CD1c-positive myeloid dendritic cell (primary cell): Measurements from ENCODE around the gene HOXA4.

Source experiments
- DNase-seq: peaks from one replicate; pipeline ENCODE4 v3.0.0-alpha.2; 2016; ENCODE audit errors: extremely low spot score

The HOXA4 gene

GRCh38 chr7:27158436-27159265, 28.1 kb upstream of the HOXA4 start:
- no peak for DNase-seq

DNA sequence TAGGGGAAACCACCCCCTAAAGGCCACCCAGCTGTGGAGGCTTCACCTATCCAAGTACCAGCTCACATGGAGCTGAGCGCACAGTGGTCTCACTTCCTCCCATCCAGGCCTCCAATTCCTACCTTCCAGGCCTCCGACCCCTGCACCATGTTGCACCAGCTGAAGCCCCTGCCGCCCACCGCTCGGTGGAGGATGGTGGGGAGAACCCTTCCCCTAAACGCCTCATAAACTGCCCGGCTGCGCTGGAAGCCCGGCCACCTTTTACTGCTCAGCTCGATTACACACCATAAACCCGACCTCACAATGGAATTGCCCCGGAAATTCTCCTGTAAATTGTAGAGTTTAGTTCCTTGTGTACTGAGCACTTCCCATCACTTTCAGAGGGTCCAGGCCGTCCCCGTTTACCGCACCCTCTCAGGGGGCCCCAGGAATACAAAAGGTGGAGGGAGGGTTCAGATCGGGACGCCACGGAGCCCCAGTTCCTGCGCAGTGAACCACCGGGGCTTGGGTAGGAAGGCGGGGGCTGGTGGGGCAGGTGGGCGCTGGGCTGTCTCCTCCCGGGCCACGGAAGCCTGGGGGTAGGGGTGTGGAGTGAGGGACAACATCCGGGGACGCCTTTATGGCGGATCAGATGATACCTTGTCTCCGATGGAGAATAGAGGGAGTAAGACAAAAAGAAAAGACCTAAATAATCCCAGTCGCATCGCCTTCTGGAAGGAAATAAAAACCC, 27.3 kb upstream of the HOXA4 start:
- DNase-seq, result no peak

DNA sequence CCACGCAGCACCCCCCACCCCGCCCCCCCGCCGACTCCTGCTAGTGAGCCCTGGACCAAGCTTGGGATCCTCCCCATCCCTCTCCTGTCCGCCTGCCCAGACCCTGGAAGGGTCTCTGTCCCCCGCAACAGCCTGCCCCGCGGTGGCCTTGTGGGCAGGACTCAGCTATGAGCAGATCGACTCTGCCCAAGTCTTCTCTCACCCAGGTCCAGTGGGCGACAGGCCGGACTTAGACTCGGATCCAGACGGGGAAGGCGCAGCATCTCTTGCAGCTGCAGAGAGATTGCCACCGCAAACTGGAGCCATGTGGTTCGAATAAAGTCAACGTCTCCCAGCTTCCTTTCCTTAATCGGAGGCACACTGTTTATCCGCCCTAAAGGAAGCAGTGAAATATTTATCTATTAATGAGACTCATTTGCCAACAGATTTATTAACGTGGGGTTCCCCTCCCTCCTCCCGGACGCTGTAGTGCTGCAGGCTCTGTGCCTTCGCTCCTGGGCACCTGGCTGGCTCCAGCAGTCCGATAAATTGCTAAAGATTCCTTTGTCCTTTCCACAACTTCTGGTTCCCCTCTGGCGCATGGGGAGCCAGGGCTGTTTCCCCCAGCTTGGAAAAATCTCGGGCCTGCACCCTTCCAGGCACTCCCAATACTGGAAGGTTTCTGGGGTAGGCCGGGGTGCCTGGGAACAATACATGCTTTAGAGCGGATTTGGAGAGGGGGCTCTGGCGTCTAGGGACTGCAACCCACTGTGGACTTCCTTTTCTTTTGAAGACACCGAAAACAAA, 26.6 kb upstream of the HOXA4 start:
- no peak for DNase-seq

- DNase-seq, result no peak
Measured at GRCh38 chr7:27156508-27156898, 25.9 kb upstream of the HOXA4 start, which contains the start of gene HOXA7. Gene HOXA7, minus strand, starts transcription at chr7:27156675. Its CDS starts 130 bp downstream, at chr7:27156545.

DNA sequence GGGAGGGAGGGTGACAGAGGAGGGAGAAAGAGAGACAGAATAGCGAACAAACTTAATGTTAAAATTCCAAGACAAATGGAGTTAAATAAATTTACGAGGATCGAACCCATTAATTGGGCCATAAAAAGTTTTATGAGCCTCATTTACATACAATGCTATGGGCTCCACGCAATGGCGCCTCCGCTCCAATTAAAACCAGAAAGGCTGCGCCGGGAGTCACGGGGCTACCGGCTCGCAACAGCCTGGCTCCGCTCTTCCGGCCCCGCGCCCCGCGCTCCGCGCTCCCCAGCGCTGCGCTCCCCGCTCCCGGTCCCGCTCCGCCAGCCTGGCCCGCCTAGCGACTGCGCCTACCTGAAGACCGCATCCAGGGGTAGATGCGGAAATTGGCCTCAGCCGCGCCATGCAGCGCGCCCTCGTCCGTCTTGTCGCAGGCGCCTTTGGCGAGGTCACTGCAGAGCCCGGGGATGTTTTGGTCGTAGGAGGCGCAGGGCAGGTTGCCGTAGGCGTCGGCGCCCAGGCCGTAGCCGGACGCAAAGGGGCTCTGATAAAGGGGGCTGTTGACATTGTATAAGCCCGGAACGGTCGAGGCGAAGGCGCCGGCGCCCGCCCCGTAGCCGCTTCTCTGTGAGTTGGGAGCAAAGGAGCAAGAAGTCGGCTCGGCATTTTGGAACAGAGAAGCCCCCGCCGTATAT, 25.4 kb upstream of the HOXA4 start:
- DNase-seq, result no peak

DNA sequence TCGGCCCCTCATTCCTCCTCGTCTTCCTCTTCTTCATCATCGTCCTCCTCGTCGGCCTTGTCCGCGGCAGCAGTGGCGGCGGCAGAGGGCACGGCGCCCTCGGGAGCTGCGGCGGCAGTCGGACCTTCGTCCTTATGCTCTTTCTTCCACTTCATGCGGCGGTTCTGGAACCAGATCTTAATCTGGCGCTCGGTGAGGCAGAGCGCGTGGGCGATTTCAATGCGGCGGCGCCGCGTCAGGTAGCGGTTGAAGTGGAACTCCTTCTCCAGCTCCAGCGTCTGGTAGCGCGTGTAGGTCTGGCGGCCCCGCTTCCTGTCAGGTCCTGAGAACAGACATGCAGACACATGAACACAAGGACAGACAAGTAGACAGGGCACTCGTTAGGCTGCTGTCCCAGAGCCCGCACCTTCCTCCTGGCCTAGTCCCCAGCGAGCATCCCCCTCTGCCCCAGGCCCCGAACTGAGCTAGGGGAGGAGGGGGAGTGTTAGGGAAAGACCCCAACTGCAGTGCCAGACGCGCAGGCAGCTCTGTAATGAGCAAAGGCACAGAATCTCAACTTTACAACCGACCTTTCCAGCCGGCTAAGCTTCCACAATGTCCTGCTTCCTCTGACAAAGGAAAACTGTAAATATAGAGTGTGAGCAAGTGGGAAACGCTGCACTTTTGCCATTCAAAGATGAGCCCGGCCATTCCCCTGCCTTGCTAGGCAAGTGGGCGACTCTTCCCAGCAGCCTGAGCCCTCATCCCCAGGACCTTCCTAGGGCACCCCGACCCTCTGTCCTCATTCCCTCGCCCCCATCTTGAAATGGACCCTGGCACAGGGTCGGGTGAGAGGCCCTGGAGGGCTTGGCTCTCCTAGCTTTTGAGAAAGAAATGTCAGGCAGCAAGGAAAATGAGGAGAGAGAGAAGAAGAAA, 24.6 kb upstream of the HOXA4 start:
- DNase-seq, result no peak

DNA sequence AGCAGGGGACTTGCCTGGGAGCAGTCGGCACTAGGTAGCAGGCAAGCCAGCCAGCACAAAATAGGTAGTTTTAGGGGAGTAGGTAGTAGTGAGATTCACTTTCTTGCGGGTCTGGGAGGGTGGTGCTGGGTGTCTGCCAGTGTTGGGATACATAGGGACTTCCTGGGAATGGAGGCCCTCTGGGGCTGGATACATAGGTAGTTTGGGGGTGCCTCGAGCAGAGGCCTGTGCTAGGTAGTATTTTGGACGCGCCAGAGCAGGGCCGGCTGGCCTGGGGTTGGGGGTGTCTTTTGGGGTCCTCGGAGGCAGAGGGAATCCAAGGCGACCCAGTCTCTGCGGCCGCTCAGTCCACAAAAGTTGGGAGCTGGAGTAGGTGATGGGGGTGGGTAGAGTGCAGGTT, 23.8 kb upstream of the HOXA4 start:
- DNase-seq, result no peak

DNA sequence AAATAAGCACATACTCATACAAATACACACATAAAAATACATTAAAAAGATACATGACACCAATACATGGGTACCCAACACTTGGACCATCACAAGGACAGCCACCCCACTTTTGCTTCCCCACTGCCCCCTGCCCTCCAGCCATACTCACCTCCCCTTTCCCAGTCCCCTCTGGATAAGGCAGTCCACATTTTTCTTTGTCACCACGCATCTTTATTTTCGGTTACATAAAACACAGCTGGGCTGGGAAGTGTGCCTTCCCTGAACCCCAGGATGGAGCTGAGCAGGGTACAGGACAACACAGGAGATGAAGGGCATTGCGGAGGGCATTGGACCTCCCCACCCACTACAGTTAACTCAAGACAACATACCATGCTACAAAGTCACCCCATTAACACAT, 23.0 kb upstream of the HOXA4 start:
- DNase-seq, result no peak

- no peak for DNase-seq
Measured at GRCh38 chr7:27152816-27153442, 22.4 kb upstream of the HOXA4 start.

GRCh38 chr7:27151931-27152815, 21.6 kb upstream of the HOXA4 start, which contains the start of gene HOXA3:
Gene HOXA3, minus strand, starts transcription at chr7:27152583. Its CDS starts 41,943 bp downstream, at chr7:27110640.
- no peak for DNase-seq

DNA sequence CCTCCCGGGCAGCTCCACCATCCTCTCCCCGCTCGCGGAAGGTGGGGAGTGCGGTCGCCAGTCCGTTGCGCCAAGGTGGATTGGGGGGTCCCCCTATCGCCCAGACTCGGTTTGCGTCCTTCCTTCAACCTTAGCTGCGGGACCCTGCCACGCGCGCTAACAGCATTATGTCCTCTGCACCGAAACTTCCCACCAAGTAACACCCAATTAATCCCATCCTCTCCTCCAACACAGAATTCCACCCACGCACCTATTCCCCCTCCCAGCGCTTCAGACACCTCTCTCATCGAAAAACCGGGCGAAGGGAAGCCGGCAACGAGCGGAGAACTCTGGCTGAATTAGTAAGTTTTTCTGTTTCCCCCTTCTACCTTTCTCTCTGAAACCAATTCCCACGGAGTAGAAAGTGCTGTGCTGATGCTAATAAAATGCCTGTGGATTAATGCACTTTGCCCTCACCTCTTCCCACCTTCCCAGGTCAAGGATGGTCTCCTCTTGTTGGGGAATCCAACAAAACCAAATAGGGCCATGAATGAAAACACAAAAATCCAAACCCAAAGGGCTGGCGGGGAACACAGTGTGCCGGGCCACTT, 20.9 kb upstream of the HOXA4 start:
- DNase-seq, result no peak

DNA sequence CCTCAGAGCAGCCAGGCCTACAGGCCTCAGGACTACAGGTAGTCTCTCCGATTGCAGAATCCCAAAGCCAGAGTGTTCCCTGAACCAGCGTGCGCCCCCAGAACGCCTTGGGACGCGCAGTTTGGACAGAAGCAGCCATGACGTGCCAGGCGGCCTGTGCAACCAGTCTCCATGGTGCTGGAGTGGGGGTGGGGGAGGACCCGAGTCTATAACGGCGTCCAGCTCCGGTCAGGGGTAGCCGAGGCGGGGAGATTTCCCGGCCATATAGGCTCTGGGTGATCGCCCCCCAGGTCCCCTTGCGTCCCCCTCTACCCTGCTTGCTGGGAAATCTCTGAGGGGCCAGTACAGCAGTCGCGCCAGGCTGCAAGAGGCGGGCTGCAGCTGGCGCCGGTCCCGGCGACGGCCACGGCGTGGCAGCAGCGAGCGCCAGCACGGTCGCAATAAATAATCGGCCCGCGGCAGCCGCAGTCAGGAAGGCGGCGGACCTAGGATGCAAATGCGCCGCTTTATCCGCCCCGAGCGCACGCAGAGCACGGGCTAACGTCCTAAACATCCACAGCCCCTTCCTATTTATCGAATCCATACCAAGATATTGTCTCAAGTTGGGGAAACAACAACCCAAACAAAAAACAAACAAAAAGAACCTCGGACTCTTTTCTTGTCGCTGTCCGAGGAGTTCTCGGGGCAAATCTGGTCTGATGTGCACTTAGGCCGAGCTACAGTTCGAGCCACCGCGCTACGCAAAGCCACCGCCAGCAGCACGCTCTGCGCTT, 20.2 kb upstream of the HOXA4 start:
- peak; percentile 81 for DNase-seq

DNA sequence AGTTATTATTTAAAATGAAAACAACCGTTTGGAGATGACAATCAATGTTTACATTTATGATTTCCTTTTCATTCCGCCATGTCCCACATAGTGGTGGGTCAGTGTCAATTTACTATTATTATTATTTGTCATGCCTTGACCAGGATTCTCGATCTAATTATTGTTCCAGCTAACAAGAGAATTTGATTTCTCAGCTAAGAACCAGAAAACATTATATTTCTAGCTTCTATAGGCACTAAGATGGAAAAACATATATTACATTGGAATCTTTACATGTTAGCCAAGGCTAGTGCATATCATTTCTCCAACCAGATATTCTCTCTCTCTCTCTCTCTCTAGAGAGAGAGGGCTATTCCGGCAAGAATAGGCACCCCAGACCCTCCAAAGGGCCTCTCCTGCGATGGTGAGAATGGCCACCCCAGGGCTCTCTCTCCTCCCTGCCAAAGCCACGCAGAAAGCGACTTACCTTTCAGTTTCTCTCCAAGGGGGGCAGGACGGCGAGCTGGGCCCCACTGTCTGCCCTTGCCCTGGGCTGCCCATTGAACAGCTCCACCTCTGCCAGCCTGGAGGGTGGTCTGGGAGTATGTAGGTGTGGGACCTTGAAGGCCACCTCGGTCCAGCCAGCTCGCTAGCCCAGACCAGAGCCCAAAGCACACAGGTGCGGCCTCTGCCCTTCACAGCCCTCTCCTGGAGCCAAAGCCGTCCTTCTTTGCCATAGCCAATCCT, 19.4 kb upstream of the HOXA4 start:
- DNase-seq, result no peak

- DNase-seq, result no peak
Measured at GRCh38 chr7:27148756-27149641, 18.4 kb upstream of the HOXA4 start.

- no peak for DNase-seq
Measured at GRCh38 chr7:27148031-27148755, 17.6 kb upstream of the HOXA4 start.
